ENCODE data around the gene LRRK1. TPM values are rescaled to one million over a fixed set of nuclear protein-coding genes. Genes with fewer than 3 reads are reported as not detected.

LRRK1 gene
- total and polyA plus RNA-seq, 8 donors = 4.3 to 19.4 (median 11.1) TPM

- Histone ChIP-seq H3K27ac (no peak overlapping the region), H3K36me3 (peaks cover 0 to 4% (median 0%) of the 10 kb centered on the region in 3 donors), H3K27me3 (no peaks in the 10 kb centered on the region), H3K4me3 (no peak overlapping the region), H3K4me1 (no peaks in the 10 kb centered on the region), H3K9me3 (no peaks in the 10 kb centered on the region)
- intact Hi-C loops (cut with DNase I) = loop anchor here in 1 of 3 donors (5.0 kb wide), 1 partner anchor 44 kb away; no protein-coding TSS in a partner anchor
- TF ChIP-seq CTCF (IDR thresholded peaks at IDR 0.05) = no peak
- ATAC-seq = no peak
- DNase-seq = peak in 1 of 6 donors; percentile 23
- FAIRE-seq = no peak
- WGBS, 2 donors = 87 to 90% methylated on average over 26 of the region's 26 CpGs
Observed at GRCh38 chr15:101066501-101067408, 147.6 kb downstream of the LRRK1 start.

- H3K9me3 ChIP-seq = no peaks in the 10 kb centered on the region
- no peaks in the 10 kb centered on the region for H3K4me1 ChIP-seq
- no peak overlapping the region for H3K27ac ChIP-seq
- no peak overlapping the region for H3K4me3 ChIP-seq
- ATAC-seq (peak in 1 of 4 donors; percentile 13), DNase-seq (peak in 1 of 6 donors; percentile 29), FAIRE-seq (no peak)
- intact Hi-C loops (cut with DNase I) = loop anchor here in 1 of 3 donors (5.0 kb wide), 1 partner anchor 46 kb away; no protein-coding TSS in a partner anchor
- no peak for TF ChIP-seq CTCF (IDR thresholded peaks at IDR 0.05)
- H3K36me3 ChIP-seq = peaks cover 0 to 4% (median 0%) of the 10 kb centered on the region in 3 donors
- 86 to 87% methylated on average over 14 of the region's 14 CpGs for WGBS, 2 donors
- H3K27me3 ChIP-seq = no peaks in the 10 kb centered on the region
Observed at GRCh38 chr15:101067660-101068522, 148.7 kb downstream of the LRRK1 start.

- Histone ChIP-seq H3K9me3 (no peaks in the 10 kb centered on the region), H3K36me3 (peaks cover 0 to 4% (median 0%) of the 10 kb centered on the region in 3 donors), H3K27ac (no peak overlapping the region), H3K27me3 (no peaks in the 10 kb centered on the region), H3K4me3 (no peak overlapping the region), H3K4me1 (no peaks in the 10 kb centered on the region)
- ATAC-seq (no peak), FAIRE-seq (no peak), DNase-seq (peak in 1 of 6 donors; percentile 36)
- TF ChIP-seq CTCF (IDR thresholded peaks at IDR 0.05) = no peak
- 87% methylated on average over 11 of the region's 11 CpGs for WGBS, 2 donors
- intact Hi-C loops (cut with DNase I) = loop anchor here in 1 of 3 donors (5.0 kb wide), 1 partner anchor 46 kb away; no protein-coding TSS in a partner anchor
Observed at GRCh38 chr15:101068523-101068960, 149.4 kb downstream of the LRRK1 start.

- 75 to 83% methylated on average over 15 of the region's 15 CpGs for WGBS, 2 donors
- no peak overlapping the region for H3K27ac ChIP-seq
- no peaks in the 10 kb centered on the region for H3K4me1 ChIP-seq
- no peak for TF ChIP-seq CTCF (IDR thresholded peaks at IDR 0.05)
- peak in 1 of 4 donors; percentile 22 for ATAC-seq
- peak in 1 of 6 donors; percentile 28 for DNase-seq
- FAIRE-seq = no peak
- intact Hi-C loops (cut with DNase I) = loop anchor here in 1 of 3 donors (5.0 kb wide), 1 partner anchor 47 kb away; no protein-coding TSS in a partner anchor
- peaks cover 0 to 4% (median 0%) of the 10 kb centered on the region in 3 donors for H3K36me3 ChIP-seq
- H3K9me3 ChIP-seq = no peaks in the 10 kb centered on the region
- no peak overlapping the region for H3K4me3 ChIP-seq
- H3K27me3 ChIP-seq = no peaks in the 10 kb centered on the region
Observed at GRCh38 chr15:101068961-101069653, 149.9 kb downstream of the LRRK1 start.
